GM12878 (cell line): ENCODE results near the gene ACE2. TPM values are rescaled to one million over a fixed set of nuclear protein-coding genes. Genes with fewer than 3 reads are reported as not detected.

Experiments used
- ATAC-seq: fragments of 200-7000 bp; cut with Tn5 transposase; 3 replicates; pipeline ENCODE4 v1.9.1; 2020; ENCODE audit warnings: mild to moderate bottlenecking, moderate library complexity
- BruUV-seq: library from RNA; stranded (reverse); fragments of 400-500 nt; replicated peaks from 2 replicates; lab custom pipeline; 2021; lab: Mats Ljungman, UMichigan
- CTCF ChIA-PET: fragments of 300-600 bp; sonication (Branson Sonifier 250); formaldehyde crosslinking; extraction: SDS; loops from one replicate; lab custom pipeline; 2021; ENCODE audit warnings: inconsistent platforms; lab: Yijun Ruan, JAX
- POLR2A ChIA-PET: fragments of 350-600 bp; formaldehyde crosslinking; extraction: SDS; loops from one replicate; lab custom pipeline; 2021; ENCODE audit warnings: inconsistent platforms; lab: Charles Lee
- RAD21 ChIA-PET: fragments of 300-600 bp; sonication (Branson Sonifier 250); formaldehyde crosslinking; loops from one replicate; lab custom pipeline; 2023; ENCODE audit warnings: antibody characterized with exemption; ENCODE audit not compliant: unreplicated experiment; lab: Charles Lee
- SMC1A ChIA-PET: fragments of 300-600 bp; sonication (Branson Sonifier 250); formaldehyde crosslinking; loops from one replicate; lab custom pipeline; 2023; ENCODE audit not compliant: unreplicated experiment, uncharacterized antibody; lab: Charles Lee
- DNase-seq: peaks from one replicate; pipeline ENCODE4 v3.0.0-alpha.2; 2011; ENCODE audit warnings: low read depth, low spot score
- FAIRE-seq: peaks from 3 replicates; lab custom pipeline; 2011; peaks lifted over from hg19 to GRCh38; lab: Jason Lieb, UNC
- H2AFZ ChIP-seq: 2 replicates; pipeline ENCODE4 v1.6.0; 2011; ENCODE audit warnings: low read depth, low read length, control low read depth; ENCODE audit not compliant: control insufficient read depth
- H3K27ac ChIP-seq: 2 replicates; pipeline ENCODE4 v1.5.1; 2011; ENCODE audit warnings: control low read depth; ENCODE audit not compliant: control insufficient read depth, insufficient read depth
- H3K27me3 ChIP-seq, 2 experiments: replicated peaks in 1 of 2; 2 replicates each; pipeline versions ENCODE4 v1.6.0 to v1.6.1; 2011; ENCODE audit warnings: low read length in 1 of 2; ENCODE audit not compliant: control insufficient read depth in 2 of 2, insufficient read depth in 2 of 2
- H3K36me3 ChIP-seq, 2 experiments: 2 replicates each; pipeline ENCODE4 v1.5.1; 2011; ENCODE audit warnings: low read length in 1 of 2; ENCODE audit not compliant: control insufficient read depth in 2 of 2, insufficient read depth in 2 of 2
- H3K4me1 ChIP-seq: 2 replicates; pipeline ENCODE4 v1.6.1; 2011; ENCODE audit warnings: mild to moderate bottlenecking, low read length, moderate library complexity, mixed read lengths; ENCODE audit not compliant: control insufficient read depth, insufficient read depth
- H3K4me2 ChIP-seq: 2 replicates; pipeline ENCODE4 v1.6.0; 2011; ENCODE audit warnings: control low read depth; ENCODE audit not compliant: control insufficient read depth, insufficient read depth
- H3K4me3 ChIP-seq: fragments of 200-600 bp; sonication (generic); 2 replicates; pipeline ENCODE4 v1.5.1; 2016
- H3K79me2 ChIP-seq: 2 replicates; pipeline ENCODE4 v1.6.0; 2011; ENCODE audit warnings: low read length; ENCODE audit not compliant: control insufficient read depth, insufficient read depth
- H3K9ac ChIP-seq: 2 replicates; pipeline ENCODE4 v1.8.0; 2011; ENCODE audit warnings: low read length, control low read depth, mixed read lengths; ENCODE audit not compliant: control insufficient read depth, insufficient read depth
- H3K9me3 ChIP-seq: replicated peaks from 3 replicates; pipeline ENCODE4 v1.5.1; 2011; ENCODE audit warnings: mild to moderate bottlenecking, low read length; ENCODE audit not compliant: control insufficient read depth, insufficient read depth
- H4K20me1 ChIP-seq: 2 replicates; pipeline ENCODE4 v1.6.0; 2011; ENCODE audit not compliant: control insufficient read depth, insufficient read depth
- CBX5 ChIP-seq: sonication (generic); IDR thresholded peaks from 2 replicates; pipeline ENCODE4 v1.6.1; 2016; ENCODE audit warnings: low read depth, moderate library complexity, mild to moderate bottlenecking, inconsistent platforms
- DPF2 ChIP-seq: fragments of 450-650 bp; IDR thresholded peaks from 2 replicates; pipeline ENCODE4 v1.6.1; 2017; ENCODE audit warnings: mild to moderate bottlenecking
- EZH2 ChIP-seq: IDR thresholded peaks from 2 replicates; pipeline ENCODE4 v1.6.1; 2012; ENCODE audit warnings: low read depth, mild to moderate bottlenecking, control low read depth, inconsistent platforms, low read length, borderline replicate concordance; ENCODE audit not compliant: control insufficient read depth
- GABPA ChIP-seq: IDR thresholded peaks from 2 replicates; pipeline ENCODE4 v1.6.1; 2014; ENCODE audit warnings: antibody characterized with exemption, low read depth, mild to moderate bottlenecking, inconsistent platforms
- KAT2A ChIP-seq: conservative IDR thresholded peaks from 2 replicates; pipeline ENCODE4 v1.6.1; 2011; ENCODE audit warnings: low read depth, low read length; ENCODE audit not compliant: control insufficient read depth
- PAX8 ChIP-seq: fragments of 450-650 bp; IDR thresholded peaks from 2 replicates; pipeline ENCODE4 v1.6.1; 2017; ENCODE audit warnings: mild to moderate bottlenecking, moderate library complexity
- SUZ12 ChIP-seq: fragments of 200-600 bp; sonication (generic); IDR thresholded peaks from one replicate; pipeline ENCODE4 v1.6.1; 2018; ENCODE audit warnings: antibody characterized with exemption, mild to moderate bottlenecking; ENCODE audit not compliant: unreplicated experiment
- TARDBP ChIP-seq: IDR thresholded peaks from 2 replicates; pipeline ENCODE4 v1.6.1; 2016; ENCODE audit warnings: borderline replicate concordance
- ZBTB33 ChIP-seq: fragments of 450-650 bp; IDR thresholded peaks from 2 replicates; pipeline ENCODE4 v1.6.1; 2017; ENCODE audit warnings: mild to moderate bottlenecking
- ZNF274 ChIP-seq: IDR thresholded peaks from one replicate; pipeline ENCODE4 v1.8.0; 2011; ENCODE audit not compliant: insufficient read length, insufficient read depth
- ZZZ3 ChIP-seq: IDR thresholded peaks from 2 replicates; pipeline ENCODE4 v1.6.1; 2011; ENCODE audit warnings: low read depth; ENCODE audit not compliant: control insufficient read depth, insufficient read length
- WGBS: methylation state at CpG from one replicate; pipeline ENCODE4 v1.1.6; 2016; ENCODE audit warnings: low lambda C conversion rate; ENCODE audit not compliant: insufficient replicate concordance, insufficient coverage; ENCODE audit errors: missing lambda C conversion rate; 5-methylcytosine and 5-hydroxymethylcytosine counted together
- in situ Hi-C: fragments of 300-500 bp; cut with MboI; formaldehyde crosslinking; loops from 9 replicates; pipeline ENCODE4 v1.14.3; 2018; ENCODE audit warnings: mixed read lengths
- intact Hi-C: fragments of 100-400 bp; cut with micrococcal nuclease; formaldehyde crosslinking; loops from one replicate; pipeline ENCODE4 v1.14.2; 2022; ENCODE audit not compliant: unreplicated experiment
- polyA plus RNA-seq, 11 experiments: library from polyadenylated mRNA; depleted of rRNA in 4 of 11; unstranded in 6 of 11; stranded (reverse) in 5 of 11; fragments of >200 nt; fragmentation: Nextera tagmentation in 4 of 11; fragmentation: Illumina TruSeq in 1 of 11; extraction: Ambion mirVana in 4 of 11; extraction: Trizol in 1 of 11; gene quantifications; 1 replicate in 1 of 11; 2 replicates in 10 of 11; pipeline versions ENCODE4 v1.2.1 to v1.2.3, GENCODE V29; 2011 to 2016; ENCODE audit warnings: inconsistent platforms in 2 of 11, missing spikeins in 2 of 11, low read depth in 1 of 11
- total RNA-seq, 4 experiments: library from RNA; depleted of rRNA in 3 of 4; stranded (reverse); fragments of >200 nt in 3 of 4; fragmentation: Illumina TruSeq in 1 of 4; extraction: Trizol in 1 of 4; gene quantifications; 2 replicates each; pipeline versions ENCODE4 v1.2.1 to v1.2.3, GENCODE V29; 2013 to 2021
- TF ChIP-seq, protein P1 (sequence below): fragments of 450-650 bp; IDR thresholded peaks from 2 replicates; pipeline ENCODE4 v1.6.1; 2017; ENCODE audit warnings: mild to moderate bottlenecking, moderate library complexity
- TF ChIP-seq, protein P2 (sequence below): IDR thresholded peaks from 2 replicates; pipeline ENCODE4 v1.6.1; 2011; ENCODE audit warnings: borderline replicate concordance, low read depth, mild to moderate bottlenecking, moderate library complexity, mixed read lengths, low read length; ENCODE audit not compliant: insufficient read depth; ENCODE audit errors: extremely low read length
- TF ChIP-seq, protein P3 (sequence below): IDR thresholded peaks from 2 replicates; pipeline ENCODE4 v1.6.1; 2012; ENCODE audit warnings: low read length, inconsistent platforms

The ACE2 gene
- total and polyA plus RNA-seq, 10 of the 15 experiments (the other 5 are each of a cell fraction or from before 2014, with no cell fraction given): 0.04 TPM; not detected in 9

- TF ChIP-seq ZBTB33 (no peak), ZNF274 (no peak), TARDBP (no peak), CBX5 (no peak)
- TF ChIP-seq, protein P1, sequence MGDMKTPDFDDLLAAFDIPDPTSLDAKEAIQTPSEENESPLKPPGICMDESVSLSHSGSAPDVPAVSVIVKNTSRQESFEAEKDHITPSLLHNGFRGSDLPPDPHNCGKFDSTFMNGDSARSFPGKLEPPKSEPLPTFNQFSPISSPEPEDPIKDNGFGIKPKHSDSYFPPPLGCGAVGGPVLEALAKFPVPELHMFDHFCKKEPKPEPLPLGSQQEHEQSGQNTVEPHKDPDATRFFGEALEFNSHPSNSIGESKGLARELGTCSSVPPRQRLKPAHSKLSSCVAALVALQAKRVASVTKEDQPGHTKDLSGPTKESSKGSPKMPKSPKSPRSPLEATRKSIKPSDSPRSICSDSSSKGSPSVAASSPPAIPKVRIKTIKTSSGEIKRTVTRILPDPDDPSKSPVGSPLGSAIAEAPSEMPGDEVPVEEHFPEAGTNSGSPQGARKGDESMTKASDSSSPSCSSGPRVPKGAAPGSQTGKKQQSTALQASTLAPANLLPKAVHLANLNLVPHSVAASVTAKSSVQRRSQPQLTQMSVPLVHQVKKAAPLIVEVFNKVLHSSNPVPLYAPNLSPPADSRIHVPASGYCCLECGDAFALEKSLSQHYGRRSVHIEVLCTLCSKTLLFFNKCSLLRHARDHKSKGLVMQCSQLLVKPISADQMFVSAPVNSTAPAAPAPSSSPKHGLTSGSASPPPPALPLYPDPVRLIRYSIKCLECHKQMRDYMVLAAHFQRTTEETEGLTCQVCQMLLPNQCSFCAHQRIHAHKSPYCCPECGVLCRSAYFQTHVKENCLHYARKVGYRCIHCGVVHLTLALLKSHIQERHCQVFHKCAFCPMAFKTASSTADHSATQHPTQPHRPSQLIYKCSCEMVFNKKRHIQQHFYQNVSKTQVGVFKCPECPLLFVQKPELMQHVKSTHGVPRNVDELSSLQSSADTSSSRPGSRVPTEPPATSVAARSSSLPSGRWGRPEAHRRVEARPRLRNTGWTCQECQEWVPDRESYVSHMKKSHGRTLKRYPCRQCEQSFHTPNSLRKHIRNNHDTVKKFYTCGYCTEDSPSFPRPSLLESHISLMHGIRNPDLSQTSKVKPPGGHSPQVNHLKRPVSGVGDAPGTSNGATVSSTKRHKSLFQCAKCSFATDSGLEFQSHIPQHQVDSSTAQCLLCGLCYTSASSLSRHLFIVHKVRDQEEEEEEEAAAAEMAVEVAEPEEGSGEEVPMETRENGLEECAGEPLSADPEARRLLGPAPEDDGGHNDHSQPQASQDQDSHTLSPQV: no peak
Observed at GRCh38 chrX:15547356-15547755, 53.4 kb downstream of the ACE2 start (continued).

DNA sequence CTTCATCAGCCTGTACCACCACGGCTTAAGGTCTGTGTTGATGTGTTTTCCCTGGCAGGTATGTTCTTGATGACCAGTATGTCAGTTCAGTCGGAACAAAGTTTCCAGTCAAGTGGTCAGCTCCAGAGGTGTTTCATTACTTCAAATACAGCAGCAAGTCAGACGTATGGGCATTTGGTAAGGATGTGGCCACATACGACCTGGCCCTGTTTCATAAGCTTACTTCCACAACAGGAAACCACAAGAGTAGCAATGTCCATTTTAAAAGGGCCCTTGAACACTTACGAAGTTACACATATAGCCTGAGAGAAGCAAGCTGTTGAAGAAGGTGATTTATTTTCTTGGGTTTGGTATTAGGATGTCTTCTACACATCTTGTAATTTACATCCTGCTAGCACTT, 54.0 kb downstream of the ACE2 start:
- BruUV-seq: no TSS peak
- ATAC-seq (no peak), FAIRE-seq (no peak), DNase-seq (no peak)
- no peak overlapping the region for H2AFZ ChIP-seq
- RAD21 ChIA-PET: no interaction called here
- SMC1A ChIA-PET: no interaction called here
- no peak overlapping the region for H3K9ac ChIP-seq
- no peak overlapping the region for H3K4me3 ChIP-seq
- no peaks in the 10 kb centered on the region for H3K9me3 ChIP-seq
- peaks cover 0 to 5% of the 10 kb centered on the region in 2 experiments; a peak in 1 of 4 replicates for H3K27me3 ChIP-seq
- WGBS: 36% methylated on average over 5 of the region's 5 CpGs
- no peak overlapping the region for H3K4me2 ChIP-seq
- CTCF ChIA-PET: no interaction called here
- in situ Hi-C loops: no loop called here
- H3K27ac ChIP-seq: no peak overlapping the region
- intact Hi-C loops: no loop called here
- no peaks in the 10 kb centered on the region for H3K4me1 ChIP-seq
- no peaks in the 10 kb centered on the region for H3K36me3 ChIP-seq
- no peaks in the 10 kb centered on the region for H4K20me1 ChIP-seq
- no peaks in the 10 kb centered on the region for H3K79me2 ChIP-seq
- POLR2A ChIA-PET: no interaction called here
- TF ChIP-seq PAX8 (no peak), DPF2 (no peak), KAT2A (no peak), EZH2 (no peak), GABPA (no peak), SUZ12 (no peak), ZZZ3 (no peak)
- TF ChIP-seq, protein P2, sequence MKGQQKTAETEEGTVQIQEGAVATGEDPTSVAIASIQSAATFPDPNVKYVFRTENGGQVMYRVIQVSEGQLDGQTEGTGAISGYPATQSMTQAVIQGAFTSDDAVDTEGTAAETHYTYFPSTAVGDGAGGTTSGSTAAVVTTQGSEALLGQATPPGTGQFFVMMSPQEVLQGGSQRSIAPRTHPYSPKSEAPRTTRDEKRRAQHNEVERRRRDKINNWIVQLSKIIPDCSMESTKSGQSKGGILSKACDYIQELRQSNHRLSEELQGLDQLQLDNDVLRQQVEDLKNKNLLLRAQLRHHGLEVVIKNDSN: no peak
- TF ChIP-seq, protein P3, sequence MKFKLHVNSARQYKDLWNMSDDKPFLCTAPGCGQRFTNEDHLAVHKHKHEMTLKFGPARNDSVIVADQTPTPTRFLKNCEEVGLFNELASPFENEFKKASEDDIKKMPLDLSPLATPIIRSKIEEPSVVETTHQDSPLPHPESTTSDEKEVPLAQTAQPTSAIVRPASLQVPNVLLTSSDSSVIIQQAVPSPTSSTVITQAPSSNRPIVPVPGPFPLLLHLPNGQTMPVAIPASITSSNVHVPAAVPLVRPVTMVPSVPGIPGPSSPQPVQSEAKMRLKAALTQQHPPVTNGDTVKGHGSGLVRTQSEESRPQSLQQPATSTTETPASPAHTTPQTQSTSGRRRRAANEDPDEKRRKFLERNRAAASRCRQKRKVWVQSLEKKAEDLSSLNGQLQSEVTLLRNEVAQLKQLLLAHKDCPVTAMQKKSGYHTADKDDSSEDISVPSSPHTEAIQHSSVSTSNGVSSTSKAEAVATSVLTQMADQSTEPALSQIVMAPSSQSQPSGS: no peak
